HepG2 (cell line): Measurements from ENCODE around the gene DCPS. TPM values are rescaled to one million over a fixed set of nuclear protein-coding genes. Genes with fewer than 3 reads are reported as not detected.

ENCODE experiments used
- DMTF1 ChIP-seq: sonication (generic); formaldehyde crosslinking; IDR thresholded peaks from 2 replicates; pipeline ENCODE4 v1.4.0; 2020; ENCODE audit warnings: mild to moderate bottlenecking, missing genetic modification reagents
- FOSL2 ChIP-seq: sonication (generic); formaldehyde crosslinking; IDR thresholded peaks from 2 replicates; pipeline ENCODE4 v1.4.0; 2020; ENCODE audit warnings: missing genetic modification reagents
- HIVEP1 ChIP-seq: sonication (generic); formaldehyde crosslinking; IDR thresholded peaks from 2 replicates; pipeline ENCODE4 v1.4.0; 2020; ENCODE audit warnings: mild to moderate bottlenecking, missing genetic modification reagents
- HMGXB4 ChIP-seq, 2 experiments: sonication (generic) in 1 of 2; formaldehyde crosslinking in 1 of 2; IDR thresholded peaks; 2 replicates each; pipeline versions ENCODE4 v1.4.0 to v1.6.1; 2018 to 2020; ENCODE audit warnings: missing genetic modification reagents in 2 of 2, borderline replicate concordance in 1 of 2, low read depth in 1 of 2, mild to moderate bottlenecking in 1 of 2, missing biosample characterization in 1 of 2
- KDM5B ChIP-seq: sonication (generic); formaldehyde crosslinking; IDR thresholded peaks from 2 replicates; pipeline ENCODE4 v1.4.0; 2020; ENCODE audit warnings: missing genetic modification reagents, mild to moderate bottlenecking, borderline replicate concordance
- NFATC3 ChIP-seq: sonication (generic); formaldehyde crosslinking; IDR thresholded peaks from 2 replicates; pipeline ENCODE4 v1.5.1; 2020; ENCODE audit warnings: mild to moderate bottlenecking, missing genetic modification reagents
- TCF12 ChIP-seq, 2 experiments: fragments of 450-650 bp in 1 of 2; sonication (generic) in 1 of 2; formaldehyde crosslinking in 1 of 2; IDR thresholded peaks; 2 replicates each; pipeline versions ENCODE4 v1.6.1 to v1.8.0; 2017 to 2022; ENCODE audit warnings: antibody characterized with exemption in 1 of 2, mild to moderate bottlenecking in 1 of 2, missing genetic modification reagents in 1 of 2, moderate library complexity in 1 of 2
- THYN1 ChIP-seq: sonication (generic); formaldehyde crosslinking; IDR thresholded peaks from 2 replicates; pipeline ENCODE4 v1.8.1; 2023; ENCODE audit warnings: low read depth, mild to moderate bottlenecking, moderate library complexity, missing genetic modification reagents, borderline replicate concordance
- TOPORS ChIP-seq: sonication (generic); formaldehyde crosslinking; IDR thresholded peaks from 2 replicates; pipeline ENCODE4 v1.8.0; 2023; ENCODE audit warnings: mild to moderate bottlenecking, missing genetic modification reagents
- ZNF160 ChIP-seq: sonication (generic); formaldehyde crosslinking; IDR thresholded peaks from 2 replicates; pipeline ENCODE4 v1.8.0; 2022; ENCODE audit warnings: mild to moderate bottlenecking, inconsistent platforms, missing genetic modification reagents
- ZNF296 ChIP-seq: sonication (generic); formaldehyde crosslinking; conservative IDR thresholded peaks from 2 replicates; pipeline ENCODE4 v1.5.0; 2020; ENCODE audit warnings: mild to moderate bottlenecking, missing genetic modification reagents
- polyA plus RNA-seq, 8 experiments: library from polyadenylated mRNA; depleted of rRNA in 3 of 8; stranded (reverse) in 7 of 8; unstranded in 1 of 8; fragments of >200 nt; fragmentation: Illumina TruSeq in 4 of 8; extraction: Trizol in 4 of 8; gene quantifications; 2 replicates each; pipeline versions ENCODE4 v1.2.1 to v1.2.3, GENCODE V29; 2011 to 2016; ENCODE audit warnings: low read depth in 4 of 8, missing spikeins in 1 of 8, mixed read lengths in 1 of 8; ENCODE audit not compliant: insufficient read depth in 1 of 8
- total RNA-seq, 5 experiments: library from RNA; depleted of rRNA; stranded (reverse); fragments of >200 nt; fragmentation: Illumina TruSeq; extraction: Trizol; gene quantifications; 2 replicates each; pipeline ENCODE4 v1.2.3, GENCODE V29; 2016; ENCODE audit warnings: low read depth in 1 of 5

The DCPS gene
- total and polyA plus RNA-seq, 2 of the 13 experiments (the other 11 are each of a cell fraction or from before 2014, with no cell fraction given), result 21.9 to 22.5 TPM

DNA sequence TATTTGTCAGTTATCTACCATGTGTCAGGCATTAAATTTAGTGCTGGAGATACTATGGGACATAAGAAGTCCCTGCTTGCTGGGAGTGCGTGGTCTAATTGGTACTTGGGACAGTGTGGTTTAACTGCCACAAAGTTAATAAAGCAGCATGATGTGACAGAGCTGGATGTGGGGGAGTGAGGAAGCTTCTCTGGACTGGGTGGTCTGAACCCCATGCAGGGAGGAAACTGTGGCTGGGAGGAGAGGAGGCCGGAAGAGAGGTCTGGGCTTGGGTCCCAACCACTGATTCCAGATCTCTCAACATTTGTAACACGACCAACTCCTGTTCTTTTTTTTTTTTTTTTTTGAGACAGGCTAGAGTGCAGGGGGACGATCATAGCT, 88.8 kb downstream of the DCPS start (continued):
- TF ChIP-seq DMTF1 (CRISPR knock-in tag) (no peak), KDM5B (no peak), FOSL2 (CRISPR knock-in tag) (no peak), TOPORS (CRISPR knock-in tag) (no peak), ZNF296 (CRISPR knock-in tag) (no peak), HIVEP1 (CRISPR knock-in tag) (no peak), ZNF160 (CRISPR knock-in tag) (no peak), HMGXB4 (CRISPR knock-in tag; IDR thresholded peaks at IDR 0.05; ENCODE audit: borderline replicate concordance in 1 of 2, low read depth in 1 of 2) (no peak), NFATC3 (CRISPR knock-in tag) (no peak), TCF12 (IDR thresholded peaks at IDR 0.05) (no peak), TCF12 (CRISPR knock-in tag; IDR thresholded peaks at IDR 0.05) (no peak), THYN1 (no peak)
